ENCODE data around the gene MFAP1. TPM values are rescaled to one million over a fixed set of nuclear protein-coding genes. Genes with fewer than 3 reads are reported as not detected.

Gene MFAP1
- polyA plus RNA-seq, 1 donor from 2014 or later, result 37.7 TPM

DNA sequence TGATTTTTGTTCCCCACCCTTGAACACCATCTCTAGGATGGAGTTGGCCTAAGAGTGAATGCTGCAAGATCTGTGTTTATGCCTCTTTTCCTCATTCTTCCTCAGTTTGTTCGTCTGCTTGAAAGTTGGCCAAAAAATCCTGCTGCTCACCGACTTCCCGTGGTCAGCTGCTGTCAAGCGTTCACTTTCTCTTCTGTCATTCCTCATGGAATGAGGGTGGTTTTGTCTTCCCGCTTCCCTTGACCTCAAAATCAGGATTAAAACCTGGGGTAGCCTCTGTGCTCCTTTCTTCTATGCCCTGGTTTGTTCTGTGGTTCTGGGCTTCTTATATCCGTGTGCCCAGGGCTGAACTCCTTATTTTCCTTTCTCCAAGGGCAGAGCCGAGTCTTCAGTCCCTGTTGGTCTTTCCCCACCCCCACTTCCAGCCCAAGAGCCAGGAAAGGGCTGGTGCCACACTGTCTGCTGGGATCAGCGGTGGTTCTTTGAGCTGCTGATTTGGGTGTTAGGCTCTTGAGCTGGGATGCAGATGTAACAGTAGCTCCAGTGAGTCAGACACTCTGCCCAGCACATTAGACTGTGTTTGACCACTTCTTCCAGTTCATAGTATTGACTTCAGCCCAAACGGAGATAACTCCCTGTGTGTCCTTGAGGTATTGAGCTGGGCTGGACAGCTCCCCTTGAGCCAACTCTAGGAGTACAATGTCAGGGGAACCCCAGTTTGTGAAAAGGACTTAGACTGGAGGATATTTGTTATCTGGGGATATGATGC lies 30.0 kb downstream of the MFAP1 start:
- Histone ChIP-seq H3K4me2 (ENCODE audit: low read length) (no peak overlapping the region), H3K79me2 (replicated peaks; ENCODE audit: insufficient read depth, low read length) (peaks cover 13% of the 10 kb centered on the region), H3F3A (ENCODE audit: insufficient read depth, low read length, poor library complexity, severe bottlenecking) (no peaks in the 10 kb centered on the region), H3K9me3 (ENCODE audit: low read length) (no peaks in the 10 kb centered on the region), H3K27ac (ENCODE audit: low read length) (no peak overlapping the region), H3K36me3 (ENCODE audit: insufficient read depth, low read length) (peaks cover 10% of the 10 kb centered on the region), H4K20me1 (ENCODE audit: insufficient read depth) (no peaks in the 10 kb centered on the region), H3K9me2 (ENCODE audit: insufficient read depth, low read length) (no peaks in the 10 kb centered on the region), H2AFZ (ENCODE audit: low read depth, low read length) (no peak overlapping the region), H3K27me3 (ENCODE audit: insufficient read depth, low read depth, low read length) (no peaks in the 10 kb centered on the region), H3K4me3 (ENCODE audit: low read length) (no peak overlapping the region), H3K9ac (ENCODE audit: low read length) (no peak overlapping the region)
- TF ChIP-seq EZH2 (IDR thresholded peaks at IDR 0.05; ENCODE audit: borderline replicate concordance, insufficient read depth, low read length, poor library complexity, severe bottlenecking) (no peak), POLR2AphosphoS5 (IDR thresholded peaks at IDR 0.05) (no peak), SMC3 (conservative IDR thresholded peaks at IDR 0.05; ENCODE audit: poor library complexity) (no peak), RAD21 (conservative IDR thresholded peaks at IDR 0.05) (no peak), TAF1 (IDR thresholded peaks at IDR 0.05; ENCODE audit: low read depth) (no peak), MXI1 (conservative IDR thresholded peaks at IDR 0.05; ENCODE audit: poor library complexity, severe bottlenecking) (no peak), EP300 (conservative IDR thresholded peaks at IDR 0.05; ENCODE audit: poor library complexity, severe bottlenecking) (no peak)
- TF ChIP-seq, protein P1, sequence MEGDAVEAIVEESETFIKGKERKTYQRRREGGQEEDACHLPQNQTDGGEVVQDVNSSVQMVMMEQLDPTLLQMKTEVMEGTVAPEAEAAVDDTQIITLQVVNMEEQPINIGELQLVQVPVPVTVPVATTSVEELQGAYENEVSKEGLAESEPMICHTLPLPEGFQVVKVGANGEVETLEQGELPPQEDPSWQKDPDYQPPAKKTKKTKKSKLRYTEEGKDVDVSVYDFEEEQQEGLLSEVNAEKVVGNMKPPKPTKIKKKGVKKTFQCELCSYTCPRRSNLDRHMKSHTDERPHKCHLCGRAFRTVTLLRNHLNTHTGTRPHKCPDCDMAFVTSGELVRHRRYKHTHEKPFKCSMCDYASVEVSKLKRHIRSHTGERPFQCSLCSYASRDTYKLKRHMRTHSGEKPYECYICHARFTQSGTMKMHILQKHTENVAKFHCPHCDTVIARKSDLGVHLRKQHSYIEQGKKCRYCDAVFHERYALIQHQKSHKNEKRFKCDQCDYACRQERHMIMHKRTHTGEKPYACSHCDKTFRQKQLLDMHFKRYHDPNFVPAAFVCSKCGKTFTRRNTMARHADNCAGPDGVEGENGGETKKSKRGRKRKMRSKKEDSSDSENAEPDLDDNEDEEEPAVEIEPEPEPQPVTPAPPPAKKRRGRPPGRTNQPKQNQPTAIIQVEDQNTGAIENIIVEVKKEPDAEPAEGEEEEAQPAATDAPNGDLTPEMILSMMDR (IDR thresholded peaks at IDR 0.05; ENCODE audit: poor library complexity, severe bottlenecking), result no peak
- TF ChIP-seq, protein P2, sequence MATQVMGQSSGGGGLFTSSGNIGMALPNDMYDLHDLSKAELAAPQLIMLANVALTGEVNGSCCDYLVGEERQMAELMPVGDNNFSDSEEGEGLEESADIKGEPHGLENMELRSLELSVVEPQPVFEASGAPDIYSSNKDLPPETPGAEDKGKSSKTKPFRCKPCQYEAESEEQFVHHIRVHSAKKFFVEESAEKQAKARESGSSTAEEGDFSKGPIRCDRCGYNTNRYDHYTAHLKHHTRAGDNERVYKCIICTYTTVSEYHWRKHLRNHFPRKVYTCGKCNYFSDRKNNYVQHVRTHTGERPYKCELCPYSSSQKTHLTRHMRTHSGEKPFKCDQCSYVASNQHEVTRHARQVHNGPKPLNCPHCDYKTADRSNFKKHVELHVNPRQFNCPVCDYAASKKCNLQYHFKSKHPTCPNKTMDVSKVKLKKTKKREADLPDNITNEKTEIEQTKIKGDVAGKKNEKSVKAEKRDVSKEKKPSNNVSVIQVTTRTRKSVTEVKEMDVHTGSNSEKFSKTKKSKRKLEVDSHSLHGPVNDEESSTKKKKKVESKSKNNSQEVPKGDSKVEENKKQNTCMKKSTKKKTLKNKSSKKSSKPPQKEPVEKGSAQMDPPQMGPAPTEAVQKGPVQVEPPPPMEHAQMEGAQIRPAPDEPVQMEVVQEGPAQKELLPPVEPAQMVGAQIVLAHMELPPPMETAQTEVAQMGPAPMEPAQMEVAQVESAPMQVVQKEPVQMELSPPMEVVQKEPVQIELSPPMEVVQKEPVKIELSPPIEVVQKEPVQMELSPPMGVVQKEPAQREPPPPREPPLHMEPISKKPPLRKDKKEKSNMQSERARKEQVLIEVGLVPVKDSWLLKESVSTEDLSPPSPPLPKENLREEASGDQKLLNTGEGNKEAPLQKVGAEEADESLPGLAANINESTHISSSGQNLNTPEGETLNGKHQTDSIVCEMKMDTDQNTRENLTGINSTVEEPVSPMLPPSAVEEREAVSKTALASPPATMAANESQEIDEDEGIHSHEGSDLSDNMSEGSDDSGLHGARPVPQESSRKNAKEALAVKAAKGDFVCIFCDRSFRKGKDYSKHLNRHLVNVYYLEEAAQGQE (IDR thresholded peaks at IDR 0.05; ENCODE audit: borderline replicate concordance), result no peak

DNA sequence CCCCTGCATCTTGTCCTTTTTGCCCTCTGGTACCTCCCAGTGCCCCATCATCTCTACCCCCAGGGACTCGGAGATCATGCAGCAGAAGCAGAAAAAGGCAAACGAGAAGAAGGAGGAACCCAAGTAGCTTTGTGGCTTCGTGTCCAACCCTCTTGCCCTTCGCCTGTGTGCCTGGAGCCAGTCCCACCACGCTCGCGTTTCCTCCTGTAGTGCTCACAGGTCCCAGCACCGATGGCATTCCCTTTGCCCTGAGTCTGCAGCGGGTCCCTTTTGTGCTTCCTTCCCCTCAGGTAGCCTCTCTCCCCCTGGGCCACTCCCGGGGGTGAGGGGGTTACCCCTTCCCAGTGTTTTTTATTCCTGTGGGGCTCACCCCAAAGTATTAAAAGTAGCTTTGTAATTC lies 30.8 kb downstream of the MFAP1 start:
- H3K27me3 ChIP-seq (ENCODE audit: insufficient read depth, low read depth, low read length), result no peaks in the 10 kb centered on the region
- H3K4me2 ChIP-seq (ENCODE audit: low read length), result peak overlapping the region; percentile 91
- no peaks in the 10 kb centered on the region for H3K9me3 ChIP-seq (ENCODE audit: low read length)
- peaks cover 13% of the 10 kb centered on the region for H3K79me2 ChIP-seq (replicated peaks; ENCODE audit: insufficient read depth, low read length)
- peaks cover 10% of the 10 kb centered on the region for H3K36me3 ChIP-seq (ENCODE audit: insufficient read depth, low read length)
- H3K27ac ChIP-seq (ENCODE audit: low read length), result no peak overlapping the region
- H3F3A ChIP-seq (ENCODE audit: insufficient read depth, low read length, poor library complexity, severe bottlenecking), result no peaks in the 10 kb centered on the region
- no peaks in the 10 kb centered on the region for H4K20me1 ChIP-seq (ENCODE audit: insufficient read depth)
- H3K4me3 ChIP-seq (ENCODE audit: low read length), result peak overlapping the region; percentile 96
- H3K9ac ChIP-seq (ENCODE audit: low read length), result peak overlapping the region; percentile 99
- TF ChIP-seq EZH2 (IDR thresholded peaks at IDR 0.05; ENCODE audit: borderline replicate concordance, insufficient read depth, low read length, poor library complexity, severe bottlenecking), result no peak
- TF ChIP-seq TAF1 (IDR thresholded peaks at IDR 0.05; ENCODE audit: low read depth), result no peak
- no peak for TF ChIP-seq SMC3 (conservative IDR thresholded peaks at IDR 0.05; ENCODE audit: poor library complexity)
- TF ChIP-seq MXI1 (conservative IDR thresholded peaks at IDR 0.05; ENCODE audit: poor library complexity, severe bottlenecking), result no peak
- TF ChIP-seq, protein P2 (IDR thresholded peaks at IDR 0.05; ENCODE audit: borderline replicate concordance), result no peak
- no peak for TF ChIP-seq EP300 (conservative IDR thresholded peaks at IDR 0.05; ENCODE audit: poor library complexity, severe bottlenecking)
- TF ChIP-seq RAD21 (conservative IDR thresholded peaks at IDR 0.05), result no peak
- TF ChIP-seq, protein P1 (IDR thresholded peaks at IDR 0.05; ENCODE audit: poor library complexity, severe bottlenecking), result no peak
- TF ChIP-seq POLR2AphosphoS5 (IDR thresholded peaks at IDR 0.05), result no peak
- no peaks in the 10 kb centered on the region for H3K9me2 ChIP-seq (ENCODE audit: insufficient read depth, low read length)
- no peak overlapping the region for H2AFZ ChIP-seq (ENCODE audit: low read depth, low read length)

Data from neural cell (in vitro differentiated cells).